K562 (cell line): ENCODE results near the gene ASIC3. TPM values are rescaled to one million over a fixed set of nuclear protein-coding genes. Genes with fewer than 3 reads are reported as not detected.

Source experiments
- FOXM1 ChIP-seq, 2 experiments: fragments of 450-650 bp in 1 of 2; sonication (generic) in 1 of 2; formaldehyde crosslinking in 1 of 2; IDR thresholded peaks; 2 replicates each; pipeline versions ENCODE4 v1.6.1 to v1.9.0; 2017 to 2022; ENCODE audit warnings: low read depth in 2 of 2, mild to moderate bottlenecking in 2 of 2, missing genetic modification reagents in 1 of 2, moderate library complexity in 1 of 2
- GABPA ChIP-seq: fragments of 200-800 bp; sonication (Bioruptor generic); conservative IDR thresholded peaks from 2 replicates; pipeline ENCODE4 v1.6.1; 2016; ENCODE audit warnings: low read depth, missing genetic modification characterization, missing compliant biosample characterization
- HMG20A ChIP-seq: fragments of 450-650 bp; formaldehyde crosslinking; conservative IDR thresholded peaks from 2 replicates; pipeline ENCODE4 v1.4.0; 2020; ENCODE audit warnings: mild to moderate bottlenecking, mixed read lengths
- PCBP2 ChIP-seq: fragments of 200-400 bp; formaldehyde crosslinking; IDR thresholded peaks from 2 replicates; pipeline ENCODE4 v1.6.1; 2018; ENCODE audit warnings: low read length, low read depth, mild to moderate bottlenecking, moderate library complexity; ENCODE audit not compliant: poor library complexity, severe bottlenecking
- PTRF ChIP-seq: fragments of 450-650 bp; IDR thresholded peaks from 2 replicates; pipeline ENCODE4 v1.6.1; 2016; ENCODE audit warnings: mild to moderate bottlenecking, missing genetic modification characterization, missing compliant biosample characterization
- SMARCB1 ChIP-seq: IDR thresholded peaks from 2 replicates; pipeline ENCODE4 v1.6.1; 2011; ENCODE audit warnings: improper control_type of control experiment, low read depth; ENCODE audit not compliant: insufficient read length
- ZNF263 ChIP-seq: sonication (generic); formaldehyde crosslinking; IDR thresholded peaks from 2 replicates; pipeline ENCODE4 v1.8.0; 2022; ENCODE audit warnings: mild to moderate bottlenecking, missing genetic modification reagents, borderline replicate concordance
- ZNF76 ChIP-seq: fragments of 250-450 bp; sonication (Bioruptor Pico); IDR thresholded peaks from 2 replicates; pipeline ENCODE4 v1.4.0; 2020; ENCODE audit warnings: mild to moderate bottlenecking, moderate library complexity, borderline replicate concordance
- ZNF79 ChIP-seq: fragments of 250-450 bp; sonication (Bioruptor Pico); IDR thresholded peaks from 2 replicates; pipeline ENCODE4 v1.4.0; 2020; ENCODE audit warnings: low read depth, mild to moderate bottlenecking, moderate library complexity
- polyA plus RNA-seq, 8 experiments: library from polyadenylated mRNA; depleted of rRNA in 4 of 8; stranded (reverse) in 5 of 8; unstranded in 3 of 8; fragments of >200 nt; fragmentation: Nextera tagmentation in 2 of 8; fragmentation: Illumina TruSeq in 1 of 8; extraction: Ambion mirVana in 2 of 8; extraction: Trizol in 1 of 8; gene quantifications; 2 replicates each; pipeline versions ENCODE4 v1.2.1 to v1.2.3, GENCODE V29; 2011 to 2014; ENCODE audit warnings: inconsistent platforms in 1 of 8, missing spikeins in 1 of 8
- total RNA-seq, 7 experiments: library from RNA; depleted of rRNA in 6 of 7; stranded (reverse); fragments of >200 nt in 6 of 7; fragmentation: Illumina TruSeq in 2 of 7; extraction: Trizol in 2 of 7; gene quantifications; 2 replicates each; pipeline versions ENCODE4 v1.2.1 to v1.2.3, GENCODE V29; 2011 to 2021; ENCODE audit warnings: low replicate concordance in 1 of 7
- TF ChIP-seq, protein P1 (sequence below): IDR thresholded peaks from 3 replicates; pipeline ENCODE4 v1.6.1; 2011; ENCODE audit warnings: borderline replicate concordance, mild to moderate bottlenecking, moderate library complexity; ENCODE audit not compliant: insufficient read length; ENCODE audit errors: extremely low read depth
- TF ChIP-seq, protein P2 (sequence below): sonication (generic); formaldehyde crosslinking; IDR thresholded peaks from 2 replicates; pipeline ENCODE4 v1.5.0; 2020; ENCODE audit warnings: missing genetic modification reagents
- TF ChIP-seq, protein P3 (sequence below): fragments of 450-650 bp; IDR thresholded peaks from 2 replicates; pipeline ENCODE4 v1.6.1; 2016
- TF ChIP-seq, protein P4 (sequence below): fragments of 450-650 bp; IDR thresholded peaks from 2 replicates; pipeline ENCODE4 v1.6.1; 2018; ENCODE audit not compliant: partially characterized antibody
- TF ChIP-seq, protein P5 (sequence below): fragments of 450-650 bp; IDR thresholded peaks from 2 replicates; pipeline ENCODE4 v1.6.1; 2016; ENCODE audit warnings: missing biosample characterization, missing genetic modification characterization

The ASIC3 gene
- total and polyA plus RNA-seq, 9 of the 15 experiments (the other 6 are each of a cell fraction or from before 2014, with no cell fraction given): 0.11 to 5.0 (median 0.87) TPM

DNA sequence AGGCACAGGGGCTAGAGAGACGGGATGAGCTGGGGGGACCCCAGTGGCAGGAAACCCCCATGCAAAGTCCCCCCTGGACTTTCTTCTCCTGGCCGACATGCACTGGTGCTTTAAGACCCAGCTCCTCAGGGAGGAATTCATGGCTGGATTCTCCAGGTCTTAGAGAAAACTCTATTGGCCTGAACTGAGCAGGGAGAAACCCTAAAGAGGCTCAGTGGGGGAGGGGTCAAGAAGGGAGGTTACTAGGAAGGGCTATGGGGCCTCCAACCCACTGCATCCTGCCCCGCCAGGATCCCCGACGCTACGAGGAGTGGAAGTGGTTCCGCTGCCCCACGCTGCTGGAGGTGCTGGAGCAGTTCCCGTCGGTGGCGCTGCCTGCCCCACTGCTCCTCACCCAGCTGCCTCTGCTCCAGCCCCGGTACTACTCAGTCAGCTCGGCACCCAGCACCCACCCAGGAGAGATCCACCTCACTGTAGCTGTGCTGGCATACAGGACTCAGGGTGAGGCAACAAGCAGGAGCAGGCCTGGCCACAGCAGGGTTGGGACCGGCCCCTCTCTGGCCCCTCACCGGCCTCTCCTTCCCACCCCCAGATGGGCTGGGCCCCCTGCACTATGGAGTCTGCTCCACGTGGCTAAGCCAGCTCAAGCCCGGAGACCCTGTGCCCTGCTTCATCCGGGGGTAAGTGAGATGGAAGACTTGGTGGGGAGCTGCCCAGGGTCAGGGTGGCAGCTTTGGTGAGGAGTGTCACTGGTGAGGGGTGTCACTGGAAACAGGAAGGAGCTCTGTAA lies 37.8 kb upstream of the ASIC3 start (continued):
- TF ChIP-seq, protein P1, sequence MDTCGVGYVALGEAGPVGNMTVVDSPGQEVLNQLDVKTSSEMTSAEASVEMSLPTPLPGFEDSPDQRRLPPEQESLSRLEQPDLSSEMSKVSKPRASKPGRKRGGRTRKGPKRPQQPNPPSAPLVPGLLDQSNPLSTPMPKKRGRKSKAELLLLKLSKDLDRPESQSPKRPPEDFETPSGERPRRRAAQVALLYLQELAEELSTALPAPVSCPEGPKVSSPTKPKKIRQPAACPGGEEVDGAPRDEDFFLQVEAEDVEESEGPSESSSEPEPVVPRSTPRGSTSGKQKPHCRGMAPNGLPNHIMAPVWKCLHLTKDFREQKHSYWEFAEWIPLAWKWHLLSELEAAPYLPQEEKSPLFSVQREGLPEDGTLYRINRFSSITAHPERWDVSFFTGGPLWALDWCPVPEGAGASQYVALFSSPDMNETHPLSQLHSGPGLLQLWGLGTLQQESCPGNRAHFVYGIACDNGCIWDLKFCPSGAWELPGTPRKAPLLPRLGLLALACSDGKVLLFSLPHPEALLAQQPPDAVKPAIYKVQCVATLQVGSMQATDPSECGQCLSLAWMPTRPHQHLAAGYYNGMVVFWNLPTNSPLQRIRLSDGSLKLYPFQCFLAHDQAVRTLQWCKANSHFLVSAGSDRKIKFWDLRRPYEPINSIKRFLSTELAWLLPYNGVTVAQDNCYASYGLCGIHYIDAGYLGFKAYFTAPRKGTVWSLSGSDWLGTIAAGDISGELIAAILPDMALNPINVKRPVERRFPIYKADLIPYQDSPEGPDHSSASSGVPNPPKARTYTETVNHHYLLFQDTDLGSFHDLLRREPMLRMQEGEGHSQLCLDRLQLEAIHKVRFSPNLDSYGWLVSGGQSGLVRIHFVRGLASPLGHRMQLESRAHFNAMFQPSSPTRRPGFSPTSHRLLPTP: no peak
- peak; percentile 69 for TF ChIP-seq FOXM1 (IDR thresholded peaks at IDR 0.05; ENCODE audit: low read depth)
- TF ChIP-seq FOXM1 (CRISPR knock-in tag; IDR thresholded peaks at IDR 0.05; ENCODE audit: low read depth): peak; percentile 84; the same call in 1 of the 2 replicates
- TF ChIP-seq, protein P2, sequence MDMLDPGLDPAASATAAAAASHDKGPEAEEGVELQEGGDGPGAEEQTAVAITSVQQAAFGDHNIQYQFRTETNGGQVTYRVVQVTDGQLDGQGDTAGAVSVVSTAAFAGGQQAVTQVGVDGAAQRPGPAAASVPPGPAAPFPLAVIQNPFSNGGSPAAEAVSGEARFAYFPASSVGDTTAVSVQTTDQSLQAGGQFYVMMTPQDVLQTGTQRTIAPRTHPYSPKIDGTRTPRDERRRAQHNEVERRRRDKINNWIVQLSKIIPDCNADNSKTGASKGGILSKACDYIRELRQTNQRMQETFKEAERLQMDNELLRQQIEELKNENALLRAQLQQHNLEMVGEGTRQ: no peak
- TF ChIP-seq, protein P3, sequence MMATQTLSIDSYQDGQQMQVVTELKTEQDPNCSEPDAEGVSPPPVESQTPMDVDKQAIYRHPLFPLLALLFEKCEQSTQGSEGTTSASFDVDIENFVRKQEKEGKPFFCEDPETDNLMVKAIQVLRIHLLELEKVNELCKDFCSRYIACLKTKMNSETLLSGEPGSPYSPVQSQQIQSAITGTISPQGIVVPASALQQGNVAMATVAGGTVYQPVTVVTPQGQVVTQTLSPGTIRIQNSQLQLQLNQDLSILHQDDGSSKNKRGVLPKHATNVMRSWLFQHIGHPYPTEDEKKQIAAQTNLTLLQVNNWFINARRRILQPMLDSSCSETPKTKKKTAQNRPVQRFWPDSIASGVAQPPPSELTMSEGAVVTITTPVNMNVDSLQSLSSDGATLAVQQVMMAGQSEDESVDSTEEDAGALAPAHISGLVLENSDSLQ: peak; percentile 42; the same call in 1 of the 2 replicates
- TF ChIP-seq, protein P4, sequence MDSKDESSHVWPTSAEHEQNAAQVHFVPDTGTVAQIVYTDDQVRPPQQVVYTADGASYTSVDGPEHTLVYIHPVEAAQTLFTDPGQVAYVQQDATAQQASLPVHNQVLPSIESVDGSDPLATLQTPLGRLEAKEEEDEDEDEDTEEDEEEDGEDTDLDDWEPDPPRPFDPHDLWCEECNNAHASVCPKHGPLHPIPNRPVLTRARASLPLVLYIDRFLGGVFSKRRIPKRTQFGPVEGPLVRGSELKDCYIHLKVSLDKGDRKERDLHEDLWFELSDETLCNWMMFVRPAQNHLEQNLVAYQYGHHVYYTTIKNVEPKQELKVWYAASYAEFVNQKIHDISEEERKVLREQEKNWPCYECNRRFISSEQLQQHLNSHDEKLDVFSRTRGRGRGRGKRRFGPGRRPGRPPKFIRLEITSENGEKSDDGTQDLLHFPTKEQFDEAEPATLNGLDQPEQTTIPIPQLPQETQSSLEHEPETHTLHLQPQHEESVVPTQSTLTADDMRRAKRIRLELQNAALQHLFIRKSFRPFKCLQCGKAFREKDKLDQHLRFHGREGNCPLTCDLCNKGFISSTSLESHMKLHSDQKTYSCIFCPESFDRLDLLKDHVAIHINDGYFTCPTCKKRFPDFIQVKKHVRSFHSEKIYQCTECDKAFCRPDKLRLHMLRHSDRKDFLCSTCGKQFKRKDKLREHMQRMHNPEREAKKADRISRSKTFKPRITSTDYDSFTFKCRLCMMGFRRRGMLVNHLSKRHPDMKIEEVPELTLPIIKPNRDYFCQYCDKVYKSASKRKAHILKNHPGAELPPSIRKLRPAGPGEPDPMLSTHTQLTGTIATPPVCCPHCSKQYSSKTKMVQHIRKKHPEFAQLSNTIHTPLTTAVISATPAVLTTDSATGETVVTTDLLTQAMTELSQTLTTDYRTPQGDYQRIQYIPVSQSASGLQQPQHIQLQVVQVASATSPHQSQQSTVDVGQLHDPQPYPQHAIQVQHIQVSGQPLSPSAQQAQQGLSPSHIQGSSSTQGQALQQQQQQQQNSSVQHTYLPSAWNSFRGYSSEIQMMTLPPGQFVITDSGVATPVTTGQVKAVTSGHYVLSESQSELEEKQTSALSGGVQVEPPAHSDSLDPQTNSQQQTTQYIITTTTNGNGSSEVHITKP: no peak
- TF ChIP-seq ZNF76 (CRISPR knock-in tag): no peak
- TF ChIP-seq ZNF263 (CRISPR knock-in tag): no peak
- no peak for TF ChIP-seq ZNF79 (CRISPR knock-in tag)
- no peak for TF ChIP-seq PTRF (tag)
- no peak for TF ChIP-seq PCBP2
- TF ChIP-seq, protein P5, sequence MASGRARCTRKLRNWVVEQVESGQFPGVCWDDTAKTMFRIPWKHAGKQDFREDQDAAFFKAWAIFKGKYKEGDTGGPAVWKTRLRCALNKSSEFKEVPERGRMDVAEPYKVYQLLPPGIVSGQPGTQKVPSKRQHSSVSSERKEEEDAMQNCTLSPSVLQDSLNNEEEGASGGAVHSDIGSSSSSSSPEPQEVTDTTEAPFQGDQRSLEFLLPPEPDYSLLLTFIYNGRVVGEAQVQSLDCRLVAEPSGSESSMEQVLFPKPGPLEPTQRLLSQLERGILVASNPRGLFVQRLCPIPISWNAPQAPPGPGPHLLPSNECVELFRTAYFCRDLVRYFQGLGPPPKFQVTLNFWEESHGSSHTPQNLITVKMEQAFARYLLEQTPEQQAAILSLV (tag): no peak
- TF ChIP-seq SMARCB1: no peak
- peak; percentile 23; the same call in 1 of the 2 replicates for TF ChIP-seq GABPA
- no peak for TF ChIP-seq HMG20A (CRISPR knock-in tag)
